WERI-Rb-1 (cell line): ENCODE measurements around the gene UNC5C.

Source experiments
- DNase-seq: peaks from one replicate; pipeline ENCODE4 v3.0.0-alpha.2; 2020
- H3K27ac ChIP-seq: fragments of 250-450 bp; sonication (Bioruptor Pico); 2 replicates; pipeline ENCODE4 v1.5.1; 2020; ENCODE audit warnings: mild to moderate bottlenecking, moderate library complexity
- H3K27me3 ChIP-seq: fragments of 250-450 bp; sonication (Bioruptor Pico); 2 replicates; pipeline ENCODE4 v1.5.1; 2021; ENCODE audit warnings: mild to moderate bottlenecking, low read depth, moderate library complexity; ENCODE audit not compliant: insufficient read depth, severe bottlenecking
- H3K36me3 ChIP-seq: fragments of 250-450 bp; sonication (Bioruptor Pico); 2 replicates; pipeline ENCODE4 v1.5.1; 2020; ENCODE audit warnings: mild to moderate bottlenecking, moderate library complexity
- H3K4me3 ChIP-seq: 2 replicates; pipeline ENCODE4 v1.5.1; 2011; ENCODE audit warnings: low read depth, mild to moderate bottlenecking, control low read depth, low read length
- H3K9me3 ChIP-seq: fragments of 250-450 bp; sonication (Bioruptor Pico); 2 replicates; pipeline ENCODE4 v1.5.1; 2021; ENCODE audit warnings: mild to moderate bottlenecking, moderate library complexity; ENCODE audit not compliant: severe bottlenecking
- TF ChIP-seq, protein P1 (sequence below): IDR thresholded peaks from 2 replicates; pipeline ENCODE4 v1.5.1; 2011; ENCODE audit warnings: low read depth, mild to moderate bottlenecking, control low read depth, inconsistent platforms, low read length

UNC5C gene

DNA sequence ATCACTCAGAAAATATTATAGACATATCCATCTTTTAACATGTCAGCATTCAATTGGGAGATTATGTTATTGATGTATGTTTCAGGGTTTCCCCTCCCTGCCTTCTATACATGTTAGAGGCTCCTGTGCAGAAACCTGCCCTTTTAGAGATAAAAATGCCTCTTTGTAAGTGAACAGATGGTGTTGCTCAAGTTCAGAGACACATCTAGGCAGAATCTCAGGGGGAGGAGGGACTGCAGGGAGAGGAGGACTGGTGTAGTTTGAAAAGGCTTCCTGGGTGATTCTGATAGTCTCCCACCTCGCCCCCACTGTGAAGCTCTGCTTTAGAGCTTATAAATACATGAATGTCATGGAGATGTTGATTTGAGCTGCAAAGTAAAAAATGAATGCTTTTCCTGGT lies 12.0 kb upstream of the UNC5C start:
- H3K4me3 ChIP-seq = no peak overlapping the region
- no peaks in the 10 kb centered on the region for H3K9me3 ChIP-seq
- TF ChIP-seq, protein P1, sequence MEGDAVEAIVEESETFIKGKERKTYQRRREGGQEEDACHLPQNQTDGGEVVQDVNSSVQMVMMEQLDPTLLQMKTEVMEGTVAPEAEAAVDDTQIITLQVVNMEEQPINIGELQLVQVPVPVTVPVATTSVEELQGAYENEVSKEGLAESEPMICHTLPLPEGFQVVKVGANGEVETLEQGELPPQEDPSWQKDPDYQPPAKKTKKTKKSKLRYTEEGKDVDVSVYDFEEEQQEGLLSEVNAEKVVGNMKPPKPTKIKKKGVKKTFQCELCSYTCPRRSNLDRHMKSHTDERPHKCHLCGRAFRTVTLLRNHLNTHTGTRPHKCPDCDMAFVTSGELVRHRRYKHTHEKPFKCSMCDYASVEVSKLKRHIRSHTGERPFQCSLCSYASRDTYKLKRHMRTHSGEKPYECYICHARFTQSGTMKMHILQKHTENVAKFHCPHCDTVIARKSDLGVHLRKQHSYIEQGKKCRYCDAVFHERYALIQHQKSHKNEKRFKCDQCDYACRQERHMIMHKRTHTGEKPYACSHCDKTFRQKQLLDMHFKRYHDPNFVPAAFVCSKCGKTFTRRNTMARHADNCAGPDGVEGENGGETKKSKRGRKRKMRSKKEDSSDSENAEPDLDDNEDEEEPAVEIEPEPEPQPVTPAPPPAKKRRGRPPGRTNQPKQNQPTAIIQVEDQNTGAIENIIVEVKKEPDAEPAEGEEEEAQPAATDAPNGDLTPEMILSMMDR = no peak
- H3K27me3 ChIP-seq = no peaks in the 10 kb centered on the region
- DNase-seq = peak; percentile 50
- no peak overlapping the region for H3K27ac ChIP-seq
- no peaks in the 10 kb centered on the region for H3K36me3 ChIP-seq

DNA sequence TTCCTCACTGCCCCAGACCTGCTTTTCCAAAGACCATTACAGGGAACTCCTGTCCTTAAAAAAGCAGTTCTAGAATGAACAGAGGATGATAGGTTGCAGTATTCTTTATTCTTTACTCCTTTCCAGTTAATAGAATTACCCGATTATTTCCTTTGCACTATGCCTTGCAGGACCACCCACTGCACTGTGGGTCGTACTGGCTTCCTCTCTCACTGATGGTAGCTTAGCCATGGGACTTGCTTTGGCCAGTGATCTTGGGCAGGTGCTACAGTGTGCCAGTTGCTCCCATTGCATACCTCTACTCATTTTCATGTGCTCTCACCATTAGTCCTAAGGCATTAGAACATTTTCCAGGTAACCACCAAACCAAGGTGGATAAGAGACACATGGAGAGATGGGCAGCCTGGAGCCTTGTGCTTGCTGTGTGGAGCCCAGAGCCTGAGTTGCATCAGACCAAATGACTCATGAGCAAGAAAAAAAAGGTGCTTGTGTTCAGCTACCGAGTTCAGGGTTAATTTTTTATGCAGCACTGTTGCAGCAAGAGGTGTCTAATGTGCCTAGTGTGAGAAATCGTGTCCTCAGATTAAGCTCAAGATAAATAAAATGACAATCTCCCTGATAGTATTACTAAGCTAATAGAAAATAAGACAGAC lies 7.6 kb upstream of the UNC5C start:
- TF ChIP-seq, protein P1 = no peak
- Histone ChIP-seq H3K27ac (no peak overlapping the region), H3K4me3 (no peak overlapping the region), H3K9me3 (no peaks in the 10 kb centered on the region), H3K36me3 (no peaks in the 10 kb centered on the region), H3K27me3 (no peaks in the 10 kb centered on the region)
- no peak for DNase-seq

DNA sequence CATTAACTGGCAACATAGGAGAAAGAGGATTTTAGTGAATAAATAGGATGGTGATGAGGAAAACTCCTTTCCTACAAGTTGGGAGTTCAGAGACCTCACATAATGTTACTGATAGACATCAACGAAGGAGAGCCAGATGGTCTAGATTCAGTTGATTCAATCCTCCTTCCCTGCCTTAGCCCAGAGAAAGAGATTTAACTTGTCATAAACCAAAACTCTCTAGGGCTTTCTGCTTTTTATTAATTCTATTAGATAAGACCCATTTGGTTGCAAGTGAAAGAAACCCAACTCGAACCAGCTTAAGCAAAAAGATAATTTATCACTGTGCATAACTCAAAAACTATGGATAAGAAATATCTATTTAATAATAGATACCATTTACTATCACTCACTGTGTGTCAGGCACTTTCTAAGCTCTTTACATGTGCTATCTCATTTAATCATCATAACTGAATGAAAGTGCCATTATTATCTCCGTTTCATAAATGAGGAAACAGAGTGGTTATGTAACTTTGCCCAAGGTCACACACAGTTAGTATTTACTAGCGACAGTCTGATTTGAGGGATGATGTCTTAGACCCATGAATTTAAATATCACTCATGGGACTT lies 4.3 kb upstream of the UNC5C start:
- peak overlapping the region; percentile 26 for H3K4me3 ChIP-seq
- no peak for DNase-seq
- TF ChIP-seq, protein P1 = no peak
- no peaks in the 10 kb centered on the region for H3K9me3 ChIP-seq
- H3K36me3 ChIP-seq = no peaks in the 10 kb centered on the region
- no peaks in the 10 kb centered on the region for H3K27me3 ChIP-seq
- H3K27ac ChIP-seq = peak overlapping the region; percentile 46

DNA sequence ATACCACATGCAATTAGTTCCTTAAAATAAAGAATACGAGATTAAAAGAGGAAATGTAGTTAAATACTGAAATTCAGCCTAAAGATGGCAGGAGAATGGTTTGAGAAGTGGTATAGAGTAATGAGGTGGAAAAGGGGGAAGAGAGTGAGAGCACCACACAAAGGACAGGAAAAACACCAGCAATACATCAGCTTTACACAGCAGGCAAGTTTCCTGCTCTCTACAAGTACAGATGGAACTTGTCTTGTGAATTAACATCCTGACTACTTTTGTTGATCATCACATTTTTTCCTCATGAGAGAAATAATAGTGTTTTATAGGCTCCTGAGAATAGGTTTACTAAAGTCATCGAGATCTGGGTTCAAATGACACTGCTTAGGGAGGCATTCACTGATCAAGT lies 2.9 kb upstream of the UNC5C start:
- TF ChIP-seq, protein P1 = no peak
- Histone ChIP-seq H3K9me3 (no peaks in the 10 kb centered on the region), H3K27ac (no peak overlapping the region), H3K27me3 (no peaks in the 10 kb centered on the region), H3K4me3 (no peak overlapping the region), H3K36me3 (no peaks in the 10 kb centered on the region)
- no peak for DNase-seq

DNA sequence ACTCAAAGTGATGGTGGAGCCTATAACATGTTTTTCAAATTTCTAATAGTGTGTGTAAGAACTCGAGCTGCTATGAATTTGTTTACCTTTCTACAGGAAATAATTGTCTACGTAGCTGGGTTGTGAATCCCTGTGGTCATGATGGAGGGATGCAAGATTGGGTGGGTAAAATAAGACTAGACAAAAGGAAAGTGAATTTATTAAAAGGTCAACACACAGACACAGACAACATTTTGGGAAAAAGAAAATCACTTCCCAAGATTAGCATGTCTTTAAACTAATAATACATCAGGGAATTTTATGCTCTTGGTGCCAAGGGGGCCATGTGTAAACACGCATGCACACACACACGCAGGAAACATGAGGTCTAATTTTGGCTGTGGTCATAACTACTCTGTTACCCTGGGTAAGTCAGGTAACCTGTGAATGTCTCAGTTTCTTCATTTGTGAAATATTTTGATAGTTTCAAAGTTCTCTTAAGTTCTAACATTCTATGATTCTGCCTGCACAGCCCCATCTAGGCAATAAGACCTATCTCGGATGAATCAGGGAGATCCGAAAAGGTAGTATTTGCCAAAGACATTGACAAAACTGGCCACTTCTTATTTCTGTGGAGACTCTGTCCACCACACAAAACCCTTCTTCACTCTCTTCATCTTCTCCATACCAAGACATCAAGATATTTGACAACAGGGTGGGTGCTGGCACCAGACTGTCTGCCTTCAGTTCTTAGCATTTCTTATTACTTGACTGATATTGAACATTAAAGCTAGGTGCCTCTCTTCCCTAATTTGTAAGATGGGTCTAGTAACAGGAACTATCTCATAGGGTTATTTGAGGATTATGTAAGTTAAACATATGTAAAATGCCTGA lies 1.6 kb upstream of the UNC5C start:
- Histone ChIP-seq H3K36me3 (no peaks in the 10 kb centered on the region), H3K27me3 (no peaks in the 10 kb centered on the region), H3K27ac (no peak overlapping the region), H3K4me3 (peak overlapping the region; percentile 83), H3K9me3 (no peaks in the 10 kb centered on the region)
- TF ChIP-seq, protein P1 = no peak
- DNase-seq = no peak
